Mucosa of stomach (tissue), 1 donor: ENCODE data around the gene FEM1B.

ENCODE experiments used
- H3K27me3 ChIP-seq: one replicate; pipeline ENCODE4 v1.7.0; 2013; ENCODE audit warnings: mild to moderate bottlenecking, low read length; ENCODE audit not compliant: control insufficient read depth, insufficient read depth
- H3K36me3 ChIP-seq: one replicate; pipeline ENCODE4 v1.7.0; 2013; ENCODE audit warnings: low read length; ENCODE audit not compliant: control insufficient read depth, insufficient read depth
- H3K4me1 ChIP-seq: one replicate; pipeline ENCODE4 v1.7.0; 2013; ENCODE audit warnings: mild to moderate bottlenecking, low read length; ENCODE audit not compliant: control insufficient read depth, insufficient read depth
- H3K4me3 ChIP-seq: one replicate; pipeline ENCODE4 v1.7.0; 2013; ENCODE audit warnings: low read length
- H3K9ac ChIP-seq: one replicate; pipeline ENCODE4 v1.7.0; 2013; ENCODE audit warnings: mild to moderate bottlenecking, low read length, moderate library complexity
- H3K9me3 ChIP-seq: one replicate; pipeline ENCODE4 v1.7.0; 2013; ENCODE audit warnings: mild to moderate bottlenecking, low read length, moderate library complexity; ENCODE audit not compliant: control insufficient read depth
- donor health status: Pancreatic carcinoma.

Gene FEM1B

DNA sequence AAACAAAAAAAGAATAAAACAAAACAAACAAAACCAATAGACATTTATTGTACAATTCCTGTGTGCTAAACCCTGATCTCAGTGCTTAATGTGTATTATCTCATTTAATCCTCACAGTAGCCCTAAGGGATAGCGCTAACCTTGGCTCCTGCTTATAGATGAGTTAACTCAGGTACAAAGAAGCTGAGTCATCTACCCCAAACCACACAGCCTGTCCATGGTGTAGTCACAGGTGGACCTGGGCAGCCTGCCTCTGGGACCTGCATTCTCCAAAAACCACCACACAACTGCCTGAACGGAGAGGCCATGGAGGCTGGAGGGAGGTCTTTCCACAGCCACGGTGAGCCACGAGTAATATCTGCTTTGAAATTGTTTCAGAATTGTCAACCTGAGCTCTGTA, 42.5 kb upstream of the FEM1B start:
- H3K9ac ChIP-seq = no peak overlapping the region
- H3K36me3 ChIP-seq = no peaks in the 10 kb centered on the region
- H3K27me3 ChIP-seq = no peaks in the 10 kb centered on the region
- no peaks in the 10 kb centered on the region for H3K9me3 ChIP-seq
- H3K4me3 ChIP-seq = no peak overlapping the region
- peaks cover 11% of the 10 kb centered on the region for H3K4me1 ChIP-seq

DNA sequence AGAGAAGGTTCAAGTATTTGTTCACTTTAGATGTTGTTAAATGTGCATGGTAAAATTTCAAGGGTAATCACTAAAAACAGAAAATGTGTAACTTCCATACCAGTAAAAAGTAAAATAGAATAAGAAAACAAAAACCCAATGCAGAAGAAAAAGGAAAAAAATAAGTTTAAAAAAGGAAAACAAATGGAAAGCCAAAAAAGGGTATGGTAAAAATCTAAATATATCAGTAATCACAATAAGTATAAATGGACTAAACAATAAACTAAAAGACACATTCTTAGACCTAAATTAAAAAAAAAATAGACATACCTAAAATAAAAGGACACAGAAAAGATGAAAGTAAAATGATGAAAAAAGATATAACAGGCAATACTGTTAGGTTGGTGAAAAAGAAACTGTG, 38.5 kb upstream of the FEM1B start:
- Histone ChIP-seq H3K4me1 (peaks cover under 1% of the 10 kb centered on the region), H3K9ac (no peak overlapping the region), H3K9me3 (no peaks in the 10 kb centered on the region), H3K4me3 (no peak overlapping the region), H3K27me3 (no peaks in the 10 kb centered on the region), H3K36me3 (no peaks in the 10 kb centered on the region)

DNA sequence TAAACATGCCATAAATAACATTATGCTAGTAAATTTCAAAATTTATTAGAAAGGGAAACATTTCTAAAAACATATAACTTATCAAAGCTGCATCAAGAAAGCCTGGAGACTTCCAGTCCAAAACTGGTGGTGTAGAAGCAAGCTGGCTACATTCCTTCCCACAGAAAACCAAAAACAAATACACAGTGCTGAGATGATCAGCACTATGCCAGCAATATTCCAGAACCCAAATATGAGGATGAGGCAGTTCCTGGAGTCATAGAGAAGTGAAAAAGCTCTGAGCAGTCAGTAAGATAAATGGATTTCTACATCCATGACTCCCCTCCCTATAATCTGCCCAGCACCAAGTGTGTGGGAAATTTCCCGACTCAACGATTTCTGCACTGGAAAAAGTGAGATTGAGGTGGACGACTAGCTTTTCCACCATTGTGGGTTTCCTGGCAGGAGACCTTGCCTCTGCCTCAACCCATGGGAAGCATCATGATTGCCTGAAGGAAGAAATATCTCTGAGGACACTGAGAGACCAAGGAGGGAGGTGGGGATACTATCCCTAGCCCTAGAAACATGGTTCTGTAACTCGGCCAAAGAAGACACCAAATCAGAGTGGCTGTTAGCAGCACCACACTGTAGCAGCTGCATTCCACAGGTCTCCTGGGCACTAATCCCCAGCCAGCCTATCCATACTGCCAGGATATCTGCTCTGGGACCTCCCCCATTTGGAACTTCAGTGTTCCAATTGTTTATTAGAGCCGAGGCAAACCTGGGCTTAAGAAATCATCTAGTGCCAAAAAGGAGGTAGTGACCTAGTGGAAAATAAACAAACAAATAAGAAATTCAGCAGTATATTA, 36.2 kb upstream of the FEM1B start:
- H3K4me3 ChIP-seq = no peak overlapping the region
- H3K4me1 ChIP-seq = no peaks in the 10 kb centered on the region

DNA sequence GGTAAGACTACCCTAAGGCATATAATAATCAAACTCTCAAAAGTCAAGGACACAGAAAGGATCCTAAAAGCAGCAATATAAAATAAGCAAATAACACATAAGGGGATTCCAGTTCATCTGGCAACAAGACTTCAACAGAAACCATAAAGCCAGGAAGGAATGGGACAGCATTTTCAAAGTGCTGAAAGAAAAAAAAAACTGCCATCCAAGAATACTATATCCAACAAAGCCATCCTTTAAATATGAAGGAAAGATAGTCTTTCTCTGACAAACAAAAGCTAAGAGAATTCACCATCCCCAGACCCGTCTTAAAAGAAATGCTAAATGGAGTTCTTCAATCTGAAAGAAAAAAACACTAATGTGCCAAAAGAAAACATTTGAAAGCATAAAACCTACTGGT, 33.3 kb upstream of the FEM1B start:
- Histone ChIP-seq H3K9ac (no peak overlapping the region), H3K27me3 (no peaks in the 10 kb centered on the region), H3K4me1 (no peaks in the 10 kb centered on the region), H3K4me3 (no peak overlapping the region), H3K36me3 (no peaks in the 10 kb centered on the region), H3K9me3 (no peaks in the 10 kb centered on the region)

More for the DNA sequence above, 36.2 kb upstream of the FEM1B start:
- Histone ChIP-seq H3K9me3 (no peaks in the 10 kb centered on the region), H3K9ac (no peak overlapping the region), H3K27me3 (no peaks in the 10 kb centered on the region), H3K36me3 (no peaks in the 10 kb centered on the region)

DNA sequence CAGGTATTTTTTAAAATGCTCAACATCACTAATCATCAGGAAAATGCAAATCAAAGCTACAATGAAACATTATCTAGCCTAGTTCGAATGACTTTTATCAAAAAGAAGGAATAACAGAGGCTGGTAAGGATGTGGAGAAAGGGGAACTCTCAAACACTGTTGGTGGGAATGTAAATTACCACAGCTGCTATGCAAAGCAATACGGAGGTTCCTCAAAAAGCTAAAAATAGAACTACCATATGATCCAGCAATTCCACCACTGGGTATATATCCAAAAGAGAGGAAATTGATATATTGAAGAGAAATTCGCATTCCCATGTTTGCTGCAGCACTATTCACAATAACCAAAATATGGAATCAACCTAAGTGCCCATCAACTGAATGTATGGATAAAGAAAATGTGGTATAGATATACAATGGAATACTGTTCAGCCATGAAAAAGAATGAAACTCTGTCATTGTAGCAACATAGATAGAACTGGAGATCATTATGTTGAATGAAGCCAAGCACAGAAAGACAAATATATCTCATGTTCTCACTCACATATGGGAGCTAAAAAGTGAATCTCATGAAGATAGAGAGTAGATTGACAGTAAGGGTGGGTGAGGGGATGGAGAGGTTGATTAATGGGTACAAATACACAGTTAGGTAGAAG, 28.4 kb upstream of the FEM1B start:
- no peaks in the 10 kb centered on the region for H3K9me3 ChIP-seq
- no peak overlapping the region for H3K9ac ChIP-seq
- H3K36me3 ChIP-seq = no peaks in the 10 kb centered on the region
- H3K4me3 ChIP-seq = no peak overlapping the region
- peaks cover 2% of the 10 kb centered on the region for H3K27me3 ChIP-seq
- H3K4me1 ChIP-seq = no peaks in the 10 kb centered on the region

DNA sequence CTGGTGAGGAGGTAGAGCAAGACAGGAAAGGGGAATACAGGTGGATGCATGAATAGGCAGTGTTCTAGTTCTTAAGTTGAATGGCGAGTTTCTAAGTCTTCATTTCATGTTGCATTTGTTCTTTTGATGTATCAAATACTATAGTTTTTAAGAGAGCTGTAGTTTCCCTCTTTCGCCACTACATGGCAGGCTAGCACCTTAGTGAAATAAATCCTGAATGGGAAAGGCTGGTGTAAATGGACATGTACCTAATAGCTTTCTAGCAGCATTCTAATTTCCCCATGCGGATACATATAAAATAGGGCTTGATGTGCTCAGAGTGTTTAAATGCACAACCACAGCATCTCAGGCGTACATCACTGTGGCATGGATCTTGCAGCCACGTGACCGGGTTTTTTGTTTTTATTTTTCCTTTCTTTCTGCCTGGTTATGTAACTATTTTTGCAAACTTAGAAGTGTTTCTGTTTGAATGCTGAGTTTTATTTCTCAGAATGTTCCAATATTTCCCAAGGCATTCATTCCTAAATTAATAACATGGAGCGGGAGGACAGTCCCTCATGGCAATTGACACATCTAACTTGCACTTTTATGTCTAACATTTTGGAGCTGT, 24.5 kb upstream of the FEM1B start:
- H3K9me3 ChIP-seq = no peaks in the 10 kb centered on the region
- H3K36me3 ChIP-seq = no peaks in the 10 kb centered on the region
- peaks cover 5% of the 10 kb centered on the region for H3K27me3 ChIP-seq
- H3K9ac ChIP-seq = no peak overlapping the region
- no peak overlapping the region for H3K4me3 ChIP-seq
- peaks cover 4% of the 10 kb centered on the region for H3K4me1 ChIP-seq

DNA sequence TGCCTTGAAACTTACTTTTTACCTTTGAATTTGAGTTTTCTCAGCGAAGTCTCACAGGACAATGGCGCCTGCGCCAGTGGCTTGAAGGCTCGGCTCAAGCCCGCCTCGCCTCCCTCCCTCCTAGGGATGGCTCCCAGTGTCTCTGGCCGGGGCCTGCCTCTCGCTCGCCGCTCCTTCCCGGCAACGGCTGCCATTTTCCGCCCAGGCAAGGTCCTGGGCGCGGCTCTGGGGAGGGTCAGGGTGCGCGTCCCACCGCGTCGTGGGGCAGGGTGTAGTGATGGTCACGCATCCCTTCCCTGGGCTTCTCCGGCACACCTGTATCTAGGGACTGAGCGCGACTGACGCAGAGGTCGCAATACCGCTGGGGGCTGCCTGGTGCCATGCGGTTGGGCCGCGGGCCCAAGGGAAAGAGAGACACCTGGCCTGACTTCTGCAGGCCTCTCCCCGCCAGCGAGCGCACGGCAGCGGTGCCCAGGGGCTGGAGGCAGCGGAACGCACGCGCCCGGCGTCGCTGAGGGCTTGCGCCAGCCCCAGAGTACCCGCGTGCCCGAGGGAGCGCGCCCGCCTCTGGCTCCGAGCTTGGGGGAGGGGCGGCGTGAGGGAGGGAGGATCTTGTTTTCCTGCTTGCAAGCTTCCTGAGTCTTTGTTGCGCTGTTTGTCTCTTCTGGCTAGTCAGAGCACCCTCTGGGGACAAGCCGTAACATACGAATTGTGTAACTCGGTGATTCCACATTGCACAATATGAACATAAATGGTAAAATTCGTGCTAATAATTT, 20.7 kb upstream of the FEM1B start:
- Histone ChIP-seq H3K4me1 (peaks cover 4% of the 10 kb centered on the region), H3K4me3 (peak overlapping the region; percentile 60), H3K36me3 (no peaks in the 10 kb centered on the region), H3K9ac (peak overlapping the region; percentile 74), H3K9me3 (no peaks in the 10 kb centered on the region), H3K27me3 (peaks cover 5% of the 10 kb centered on the region)

DNA sequence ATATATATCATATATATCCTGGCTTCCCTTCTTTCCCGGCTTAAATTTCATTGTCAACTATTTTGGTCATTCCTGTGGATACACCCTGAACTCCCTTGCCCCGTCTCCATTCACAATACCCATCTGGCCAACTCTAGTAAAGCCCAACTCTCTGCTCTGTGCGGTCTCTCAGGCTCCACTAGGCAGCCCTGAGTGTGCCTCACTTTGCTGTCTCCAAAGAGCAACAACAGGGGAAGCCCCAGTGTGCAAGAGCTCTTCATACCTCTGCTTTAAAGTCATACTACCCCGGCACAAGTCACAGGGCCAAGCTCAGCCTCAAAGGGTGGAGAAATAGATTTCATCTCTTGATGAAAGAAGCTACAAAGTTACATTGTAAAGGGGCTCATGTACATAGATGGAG, 18.9 kb upstream of the FEM1B start:
- Histone ChIP-seq H3K4me1 (peaks cover 4% of the 10 kb centered on the region), H3K9me3 (no peaks in the 10 kb centered on the region), H3K27me3 (peaks cover 5% of the 10 kb centered on the region), H3K36me3 (no peaks in the 10 kb centered on the region), H3K9ac (no peak overlapping the region), H3K4me3 (no peak overlapping the region)

DNA sequence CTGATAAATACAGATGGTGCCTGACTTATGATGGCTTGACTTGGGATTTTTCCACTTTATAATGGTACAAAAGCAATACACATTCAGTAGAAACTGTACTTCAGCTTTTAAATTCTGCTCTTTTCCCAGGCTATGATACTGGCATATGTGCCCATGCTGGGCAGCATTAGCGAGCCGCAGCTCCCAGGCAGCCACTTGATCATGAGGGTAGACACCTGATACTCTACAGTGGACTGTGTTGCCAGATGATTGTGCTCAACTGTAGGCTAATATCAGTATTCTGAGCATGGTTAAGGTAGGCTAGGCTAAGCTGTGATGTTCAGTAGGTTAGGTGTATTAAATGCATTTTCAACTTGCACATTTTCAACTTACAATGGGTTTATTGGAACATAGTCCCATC, 17.7 kb upstream of the FEM1B start:
- H3K9me3 ChIP-seq = no peaks in the 10 kb centered on the region
- H3K36me3 ChIP-seq = no peaks in the 10 kb centered on the region
- H3K4me1 ChIP-seq = peaks cover 4% of the 10 kb centered on the region
- H3K27me3 ChIP-seq = peaks cover 2% of the 10 kb centered on the region
- H3K9ac ChIP-seq = no peak overlapping the region
- no peak overlapping the region for H3K4me3 ChIP-seq

DNA sequence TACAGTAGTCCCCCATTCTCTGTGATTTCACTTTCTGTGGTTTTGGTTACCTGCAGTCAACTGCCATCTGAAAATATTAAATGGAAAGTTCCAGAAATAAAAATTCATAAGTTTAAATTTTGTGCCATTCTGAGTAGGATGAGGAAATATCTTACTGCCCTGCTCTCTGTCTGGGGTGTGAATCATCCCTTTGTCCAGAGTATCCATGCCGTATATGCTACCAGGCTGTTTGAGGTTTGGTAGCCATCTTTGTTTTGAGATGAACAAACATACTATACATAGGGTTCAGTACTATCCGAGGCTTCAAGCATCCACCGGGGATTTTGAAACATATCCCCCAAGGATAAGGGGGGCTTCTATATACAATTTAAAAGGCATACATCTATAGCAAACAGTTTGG, 16.3 kb upstream of the FEM1B start:
- H3K36me3 ChIP-seq = no peaks in the 10 kb centered on the region
- no peaks in the 10 kb centered on the region for H3K9me3 ChIP-seq
- H3K4me3 ChIP-seq = no peak overlapping the region
- peaks cover 4% of the 10 kb centered on the region for H3K4me1 ChIP-seq
- no peak overlapping the region for H3K9ac ChIP-seq
- H3K27me3 ChIP-seq = peaks cover 5% of the 10 kb centered on the region

DNA sequence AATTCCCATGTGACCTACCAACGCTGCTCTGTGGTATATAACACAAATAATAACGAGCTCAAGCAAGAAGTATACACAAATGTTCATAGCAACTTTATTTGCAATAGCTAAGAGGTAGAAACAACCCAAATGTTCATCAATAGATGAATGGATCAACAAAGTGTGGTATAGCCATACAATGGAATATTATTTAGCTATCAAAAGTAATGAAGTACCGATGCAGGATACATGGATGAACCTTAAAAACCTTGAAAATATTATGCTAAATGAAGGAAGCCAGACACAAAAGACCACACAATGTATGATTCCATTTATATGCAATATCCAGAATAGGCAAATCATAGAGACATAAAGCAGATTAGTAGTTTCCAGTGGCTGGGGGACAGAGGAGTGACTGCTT, 15.6 kb upstream of the FEM1B start:
- H3K9ac ChIP-seq = no peak overlapping the region
- no peaks in the 10 kb centered on the region for H3K4me1 ChIP-seq
- peaks cover 5% of the 10 kb centered on the region for H3K27me3 ChIP-seq
- H3K9me3 ChIP-seq = no peaks in the 10 kb centered on the region
- H3K36me3 ChIP-seq = no peaks in the 10 kb centered on the region
- no peak overlapping the region for H3K4me3 ChIP-seq
